GM04504 (cell line): ENCODE data around the gene HERC3.

Source experiments
- DNase-seq: peaks from one replicate; pipeline ENCODE4 v3.0.0-alpha.2; 2012; ENCODE audit warnings: low read depth

Gene HERC3

GRCh38 chr4:88747351-88747750 is 155.1 kb downstream of the HERC3 start:
- DNase-seq = no peak

GRCh38 chr4:88750369-88750768 is 158.1 kb downstream of the HERC3 start:
- no peak for DNase-seq

GRCh38 chr4:88751258-88752075 is 159.2 kb downstream of the HERC3 start:
- DNase-seq = no peak

GRCh38 chr4:88752076-88752463 is 159.8 kb downstream of the HERC3 start:
- DNase-seq = no peak

- no peak for DNase-seq
Measured at GRCh38 chr4:88752754-88753153, 160.5 kb downstream of the HERC3 start.

GRCh38 chr4:88753658-88754571 is 161.6 kb downstream of the HERC3 start:
- no peak for DNase-seq

GRCh38 chr4:88754796-88755195 is 162.5 kb downstream of the HERC3 start:
- DNase-seq = no peak

- DNase-seq = no peak
Measured at GRCh38 chr4:88755454-88755853, 163.2 kb downstream of the HERC3 start.

- DNase-seq = no peak
Measured at GRCh38 chr4:88756149-88756548, 163.9 kb downstream of the HERC3 start.

GRCh38 chr4:88757067-88757466 is 164.8 kb downstream of the HERC3 start:
- no peak for DNase-seq

- no peak for DNase-seq
Measured at GRCh38 chr4:88757776-88758175, 165.5 kb downstream of the HERC3 start.
